ENCODE measurements around the gene TPPP3.
"Not testable (repeated sequence)": the region's sequence is repeated elsewhere in the genome, so short reads cannot be mapped to it uniquely, and the experiment has no call there.

TPPP3 gene

GRCh38 chr16:67389911-67390815, 3.1 kb downstream of the TPPP3 start:
- no peak overlapping the region for H3K9ac ChIP-seq (ENCODE audit: low read length)
- H3K4me1 ChIP-seq (ENCODE audit: control insufficient read depth, insufficient read depth, low read length) = peaks cover 17% of the 10 kb centered on the region
- H3K27me3 ChIP-seq (ENCODE audit: control insufficient read depth, insufficient read depth, low read length) = no peaks in the 10 kb centered on the region
- H3K4me3 ChIP-seq (ENCODE audit: low read length) = no peak overlapping the region
- H3K27ac ChIP-seq (ENCODE audit: low read depth, low read length) = no peak overlapping the region
- H3K36me3 ChIP-seq (ENCODE audit: control insufficient read depth, insufficient read depth, low read length) = no peaks in the 10 kb centered on the region

- no peak overlapping the region for H3K9ac ChIP-seq (ENCODE audit: low read length)
- H3K36me3 ChIP-seq (ENCODE audit: control insufficient read depth, insufficient read depth, low read length) = no peaks in the 10 kb centered on the region
- no peaks in the 10 kb centered on the region for H3K27me3 ChIP-seq (ENCODE audit: control insufficient read depth, insufficient read depth, low read length)
- H3K4me3 ChIP-seq (ENCODE audit: low read length) = no peak overlapping the region
- peaks cover 17% of the 10 kb centered on the region for H3K4me1 ChIP-seq (ENCODE audit: control insufficient read depth, insufficient read depth, low read length)
- no peak overlapping the region for H3K27ac ChIP-seq (ENCODE audit: low read depth, low read length)
Observed at GRCh38 chr16:67388591-67388990, 4.7 kb downstream of the TPPP3 start.

GRCh38 chr16:67388191-67388590, 5.1 kb downstream of the TPPP3 start:
- no peak overlapping the region for H3K9ac ChIP-seq (ENCODE audit: low read length)
- no peak overlapping the region for H3K27ac ChIP-seq (ENCODE audit: low read depth, low read length)
- H3K4me3 ChIP-seq (ENCODE audit: low read length) = no peak overlapping the region
- peaks cover 17% of the 10 kb centered on the region for H3K4me1 ChIP-seq (ENCODE audit: control insufficient read depth, insufficient read depth, low read length)
- no peaks in the 10 kb centered on the region for H3K27me3 ChIP-seq (ENCODE audit: control insufficient read depth, insufficient read depth, low read length)
- no peaks in the 10 kb centered on the region for H3K36me3 ChIP-seq (ENCODE audit: control insufficient read depth, insufficient read depth, low read length)

GRCh38 chr16:67387479-67388079, 5.7 kb downstream of the TPPP3 start:
- no peaks in the 10 kb centered on the region for H3K27me3 ChIP-seq (ENCODE audit: control insufficient read depth, insufficient read depth, low read length)
- no peak overlapping the region for H3K4me3 ChIP-seq (ENCODE audit: low read length)
- no peak overlapping the region for H3K9ac ChIP-seq (ENCODE audit: low read length)
- no peaks in the 10 kb centered on the region for H3K36me3 ChIP-seq (ENCODE audit: control insufficient read depth, insufficient read depth, low read length)
- H3K4me1 ChIP-seq (ENCODE audit: control insufficient read depth, insufficient read depth, low read length) = peaks cover 12% of the 10 kb centered on the region
- no peak overlapping the region for H3K27ac ChIP-seq (ENCODE audit: low read depth, low read length)

- H3K27ac ChIP-seq (ENCODE audit: low read depth, low read length) = no peak overlapping the region
- H3K36me3 ChIP-seq (ENCODE audit: control insufficient read depth, insufficient read depth, low read length) = no peaks in the 10 kb centered on the region
Observed at GRCh38 chr16:67386861-67387455, 6.3 kb downstream of the TPPP3 start.

GRCh38 chr16:67384778-67385510, 8.4 kb downstream of the TPPP3 start:
- Histone ChIP-seq H3K27me3 (ENCODE audit: control insufficient read depth, insufficient read depth, low read length) (no peaks in the 10 kb centered on the region), H3K9ac (ENCODE audit: low read length) (no peak overlapping the region), H3K36me3 (ENCODE audit: control insufficient read depth, insufficient read depth, low read length) (no peaks in the 10 kb centered on the region), H3K4me3 (ENCODE audit: low read length) (no peak overlapping the region), H3K4me1 (ENCODE audit: control insufficient read depth, insufficient read depth, low read length) (no peaks in the 10 kb centered on the region), H3K27ac (ENCODE audit: low read depth, low read length) (no peak overlapping the region)

More at GRCh38 chr16:67386861-67387455, 6.3 kb downstream of the TPPP3 start:
- H3K9ac ChIP-seq (ENCODE audit: low read length) = no peak overlapping the region
- peaks cover 7% of the 10 kb centered on the region for H3K4me1 ChIP-seq (ENCODE audit: control insufficient read depth, insufficient read depth, low read length)
- no peak overlapping the region for H3K4me3 ChIP-seq (ENCODE audit: low read length)
- no peaks in the 10 kb centered on the region for H3K27me3 ChIP-seq (ENCODE audit: control insufficient read depth, insufficient read depth, low read length)

GRCh38 chr16:67383284-67383683, 10.0 kb downstream of the TPPP3 start:
- H3K27ac ChIP-seq (ENCODE audit: low read depth, low read length) = no peak overlapping the region
- H3K27me3 ChIP-seq (ENCODE audit: control insufficient read depth, insufficient read depth, low read length) = no peaks in the 10 kb centered on the region
- H3K9ac ChIP-seq (ENCODE audit: low read length) = no peak overlapping the region
- H3K36me3 ChIP-seq (ENCODE audit: control insufficient read depth, insufficient read depth, low read length) = no peaks in the 10 kb centered on the region
- no peaks in the 10 kb centered on the region for H3K4me1 ChIP-seq (ENCODE audit: control insufficient read depth, insufficient read depth, low read length)
- no peak overlapping the region for H3K4me3 ChIP-seq (ENCODE audit: low read length)

- H3K4me1 ChIP-seq (ENCODE audit: control insufficient read depth, insufficient read depth, low read length) = no peaks in the 10 kb centered on the region
- no peak overlapping the region for H3K27ac ChIP-seq (ENCODE audit: low read depth, low read length)
- no peaks in the 10 kb centered on the region for H3K36me3 ChIP-seq (ENCODE audit: control insufficient read depth, insufficient read depth, low read length)
- H3K4me3 ChIP-seq (ENCODE audit: low read length) = no peak overlapping the region
- H3K9ac ChIP-seq (ENCODE audit: low read length) = no peak overlapping the region
- no peaks in the 10 kb centered on the region for H3K27me3 ChIP-seq (ENCODE audit: control insufficient read depth, insufficient read depth, low read length)
Observed at GRCh38 chr16:67378642-67379041, 14.7 kb downstream of the TPPP3 start.

- not testable (repeated sequence) for H3K4me1 ChIP-seq (ENCODE audit: control insufficient read depth, insufficient read depth, low read length); H3K9ac ChIP-seq (ENCODE audit: low read length); H3K36me3 ChIP-seq (ENCODE audit: control insufficient read depth, insufficient read depth, low read length); H3K27ac ChIP-seq (ENCODE audit: low read depth, low read length); H3K27me3 ChIP-seq (ENCODE audit: control insufficient read depth, insufficient read depth, low read length); H3K4me3 ChIP-seq (ENCODE audit: low read length)
Observed at GRCh38 chr16:67376012-67376411, 17.3 kb downstream of the TPPP3 start.

GRCh38 chr16:67372664-67373063, 20.6 kb downstream of the TPPP3 start:
- Histone ChIP-seq H3K36me3 (ENCODE audit: control insufficient read depth, insufficient read depth, low read length) (no peaks in the 10 kb centered on the region), H3K27me3 (ENCODE audit: control insufficient read depth, insufficient read depth, low read length) (no peaks in the 10 kb centered on the region), H3K4me1 (ENCODE audit: control insufficient read depth, insufficient read depth, low read length) (no peaks in the 10 kb centered on the region), H3K4me3 (ENCODE audit: low read length) (no peak overlapping the region), H3K9ac (ENCODE audit: low read length) (no peak overlapping the region), H3K27ac (ENCODE audit: low read depth, low read length) (no peak overlapping the region)

GRCh38 chr16:67370661-67371060, 22.6 kb downstream of the TPPP3 start:
- no peak overlapping the region for H3K4me3 ChIP-seq (ENCODE audit: low read length)
- H3K4me1 ChIP-seq (ENCODE audit: control insufficient read depth, insufficient read depth, low read length) = no peaks in the 10 kb centered on the region
- H3K27ac ChIP-seq (ENCODE audit: low read depth, low read length) = no peak overlapping the region

GRCh38 chr16:67364600-67365235, 28.6 kb downstream of the TPPP3 start:
- Histone ChIP-seq H3K27me3 (ENCODE audit: control insufficient read depth, insufficient read depth, low read length) (no peaks in the 10 kb centered on the region), H3K4me1 (ENCODE audit: control insufficient read depth, insufficient read depth, low read length) (no peaks in the 10 kb centered on the region), H3K36me3 (ENCODE audit: control insufficient read depth, insufficient read depth, low read length) (no peaks in the 10 kb centered on the region), H3K4me3 (ENCODE audit: low read length) (no peak overlapping the region), H3K27ac (ENCODE audit: low read depth, low read length) (no peak overlapping the region), H3K9ac (ENCODE audit: low read length) (no peak overlapping the region)

More at GRCh38 chr16:67370661-67371060, 22.6 kb downstream of the TPPP3 start:
- Histone ChIP-seq H3K9ac (ENCODE audit: low read length) (no peak overlapping the region), H3K36me3 (ENCODE audit: control insufficient read depth, insufficient read depth, low read length) (no peaks in the 10 kb centered on the region), H3K27me3 (ENCODE audit: control insufficient read depth, insufficient read depth, low read length) (no peaks in the 10 kb centered on the region)

Measured in rectal smooth muscle tissue (tissue), 1 donor.